Colonic mucosa (tissue), 4 donors: Measurements from ENCODE around the gene CEP95. TPM values are rescaled to one million over a fixed set of nuclear protein-coding genes. Genes with fewer than 3 reads are reported as not detected.

Experiments used
- DNase-seq: peaks from one replicate; pipeline ENCODE4 v3.0.0-alpha.2; 2020
- H3K27ac ChIP-seq: fragments of 200-600 bp; one replicate; pipeline ENCODE4 v1.8.0; 2021
- H3K27me3 ChIP-seq: fragments of 200-600 bp; one replicate; pipeline ENCODE4 v1.8.0; 2021
- H3K36me3 ChIP-seq: fragments of 200-600 bp; one replicate; pipeline ENCODE4 v1.8.0; 2021
- H3K4me1 ChIP-seq: fragments of 200-600 bp; one replicate; pipeline ENCODE4 v1.8.0; 2021; ENCODE audit warnings: mild to moderate bottlenecking
- H3K4me3 ChIP-seq: fragments of 200-600 bp; one replicate; pipeline ENCODE4 v1.8.0; 2021
- H3K9ac ChIP-seq, 2 donors: one replicate each; pipeline ENCODE4 v1.7.0; 2013; ENCODE audit warnings: control low read depth in 2 of 2, low read depth in 2 of 2, low read length in 2 of 2
- H3K9me3 ChIP-seq: fragments of 200-600 bp; one replicate; pipeline ENCODE4 v1.8.0; 2021
- CTCF ChIP-seq: fragments of 200-600 bp; IDR thresholded peaks from one replicate; pipeline ENCODE4 v1.8.0; 2022; ENCODE audit warnings: antibody characterized with exemption, mild to moderate bottlenecking
- intact Hi-C: fragments of 100-400 bp; cut with DNase I; formaldehyde crosslinking; loops from one replicate; pipeline ENCODE4 v1.14.1; 2022
- total RNA-seq, 2 donors: library from RNA; stranded (reverse); fragmentation: NEBNext Ultra II Directional in 1 of 2; extraction: Animal tissue kit (Norgen Biotek cat#: 25700) in 1 of 2; gene quantifications; one replicate each; pipeline ENCODE4 v1.2.1, GENCODE V29; 2021
- donor health status: healthy.
- donor health status: DM: no; HTN: no; CAD: no.
- donor health status: DM: no; HTN: no; CAD: no.

CEP95 gene
- total RNA-seq, 2 donors from 2014 or later, result 26.4 to 28.5 TPM

GRCh38 chr17:64497565-64498035, 9.2 kb upstream of the CEP95 start:
- TF ChIP-seq CTCF, result no peak
- H3K9me3 ChIP-seq, result no peaks in the 10 kb centered on the region
- H3K27me3 ChIP-seq, result no peaks in the 10 kb centered on the region
- H3K4me1 ChIP-seq, result peaks cover 5% of the 10 kb centered on the region
- peak overlapping the region; percentile 66 to 71 for H3K9ac ChIP-seq
- peak overlapping the region; percentile 86 for H3K27ac ChIP-seq
- no peak for DNase-seq
- H3K4me3 ChIP-seq, result peak overlapping the region; percentile 79
- peaks cover 25% of the 10 kb centered on the region for H3K36me3 ChIP-seq
- intact Hi-C loops, result no loop called here

- TF ChIP-seq CTCF, result no peak
- Histone ChIP-seq H3K9ac (peak overlapping the region in 1 of 2 donors; percentile 13), H3K9me3 (no peaks in the 10 kb centered on the region), H3K27ac (peak overlapping the region; percentile 86), H3K27me3 (no peaks in the 10 kb centered on the region), H3K4me3 (no peak overlapping the region), H3K36me3 (peaks cover 34% of the 10 kb centered on the region), H3K4me1 (peaks cover 7% of the 10 kb centered on the region)
- DNase-seq, result no peak
- intact Hi-C loops, result no loop called here
Measured at GRCh38 chr17:64498308-64499203, 8.2 kb upstream of the CEP95 start.

GRCh38 chr17:64499805-64500486, 6.8 kb upstream of the CEP95 start:
- Histone ChIP-seq H3K36me3 (peaks cover 36% of the 10 kb centered on the region), H3K9ac (no peak overlapping the region), H3K9me3 (no peaks in the 10 kb centered on the region), H3K27me3 (no peaks in the 10 kb centered on the region), H3K27ac (no peak overlapping the region), H3K4me3 (no peak overlapping the region), H3K4me1 (peaks cover 13% of the 10 kb centered on the region)
- DNase-seq, result no peak
- intact Hi-C loops, result no loop called here
- TF ChIP-seq CTCF, result no peak

- no peak for DNase-seq
- Histone ChIP-seq H3K36me3 (peaks cover 36% of the 10 kb centered on the region), H3K27ac (no peak overlapping the region), H3K9ac (no peak overlapping the region), H3K9me3 (no peaks in the 10 kb centered on the region), H3K27me3 (no peaks in the 10 kb centered on the region), H3K4me1 (peaks cover 13% of the 10 kb centered on the region), H3K4me3 (no peak overlapping the region)
- no peak for TF ChIP-seq CTCF
- intact Hi-C loops, result no loop called here
Measured at GRCh38 chr17:64500487-64500859, 6.3 kb upstream of the CEP95 start.

- Histone ChIP-seq H3K27ac (no peak overlapping the region), H3K9me3 (no peaks in the 10 kb centered on the region), H3K36me3 (peaks cover 36% of the 10 kb centered on the region), H3K4me3 (no peak overlapping the region), H3K27me3 (no peaks in the 10 kb centered on the region), H3K4me1 (peaks cover 8% of the 10 kb centered on the region), H3K9ac (no peak overlapping the region)
- TF ChIP-seq CTCF, result no peak
- no peak for DNase-seq
- intact Hi-C loops, result no loop called here
Measured at GRCh38 chr17:64500862-64501765, 5.7 kb upstream of the CEP95 start.
